Smooth muscle cell (in vitro differentiated cells): ENCODE results near the gene ATP5F1D. TPM values are rescaled to one million over a fixed set of nuclear protein-coding genes. Genes with fewer than 3 reads are reported as not detected.

ENCODE experiments used
- DNase-seq: peaks from one replicate; lab custom pipeline; 2025; ENCODE audit not compliant: unreplicated experiment; lab: John Stamatoyannopoulos, UW
- H2AFZ ChIP-seq: fragments of 200-600 bp; sonication (generic); 2 replicates; pipeline ENCODE4 v1.6.0; 2016; ENCODE audit warnings: antibody characterized with exemption, low read depth, mild to moderate bottlenecking
- H3F3A ChIP-seq: fragments of 200-600 bp; sonication (generic); 2 replicates; pipeline ENCODE4 v1.6.0; 2017; ENCODE audit warnings: antibody characterized with exemption, low read depth
- H3K27ac ChIP-seq: fragments of 200-600 bp; sonication (generic); 2 replicates; pipeline ENCODE4 v1.5.1; 2016; ENCODE audit warnings: low read depth, mild to moderate bottlenecking
- H3K27me3 ChIP-seq: fragments of 200-600 bp; sonication (generic); 2 replicates; pipeline ENCODE4 v1.6.1; 2016; ENCODE audit warnings: low read depth, mild to moderate bottlenecking
- H3K36me3 ChIP-seq: fragments of 200-600 bp; sonication (generic); 2 replicates; pipeline ENCODE4 v1.5.1; 2016; ENCODE audit warnings: low read depth
- H3K4me1 ChIP-seq: fragments of 200-600 bp; sonication (generic); 2 replicates; pipeline ENCODE4 v1.5.1; 2016; ENCODE audit warnings: low read depth
- H3K4me2 ChIP-seq: fragments of 200-600 bp; sonication (generic); 2 replicates; pipeline ENCODE4 v1.6.0; 2016; ENCODE audit warnings: mild to moderate bottlenecking
- H3K4me3 ChIP-seq: fragments of 200-600 bp; sonication (generic); 2 replicates; pipeline ENCODE4 v1.5.1; 2016; ENCODE audit warnings: mild to moderate bottlenecking
- H3K79me2 ChIP-seq: fragments of 200-600 bp; sonication (generic); 2 replicates; pipeline ENCODE4 v1.6.0; 2016; ENCODE audit warnings: low read depth, mild to moderate bottlenecking
- H3K9ac ChIP-seq: fragments of 200-600 bp; sonication (generic); 2 replicates; pipeline ENCODE4 v1.6.0; 2016; ENCODE audit warnings: low read depth
- H3K9me3 ChIP-seq: fragments of 200-600 bp; sonication (generic); replicated peaks from 2 replicates; pipeline ENCODE4 v1.5.1; 2016; ENCODE audit warnings: low read depth
- H4K20me1 ChIP-seq: fragments of 200-600 bp; sonication (generic); 2 replicates; pipeline ENCODE4 v1.6.0; 2016; ENCODE audit warnings: low read depth
- CTCF ChIP-seq: fragments of 200-600 bp; sonication (generic); IDR thresholded peaks from 2 replicates; pipeline ENCODE4 v1.5.1; 2017; ENCODE audit warnings: borderline replicate concordance, mild to moderate bottlenecking, antibody characterized with exemption; ENCODE audit not compliant: insufficient read depth, poor library complexity, severe bottlenecking
- WGBS: methylation state at CpG from one replicate; pipeline ENCODE4 v1.1.7; 2016; ENCODE audit warnings: low lambda C conversion rate; 5-methylcytosine and 5-hydroxymethylcytosine counted together
- polyA plus RNA-seq: library from polyadenylated mRNA; unstranded; fragments of >200 nt; fragmentation: Nextera tagmentation; extraction: Ambion mirVana; gene quantifications from 2 replicates; pipeline ENCODE4 v1.2.1, GENCODE V29; 2016
- total RNA-seq: library from RNA; depleted of rRNA; stranded (reverse); fragments of >200 nt; gene quantifications from 2 replicates; pipeline ENCODE4 v1.2.3, GENCODE V29; 2014

The ATP5F1D gene
- total and polyA plus RNA-seq, 2 experiments from 2014 or later: 68.8 to 272 TPM

DNA sequence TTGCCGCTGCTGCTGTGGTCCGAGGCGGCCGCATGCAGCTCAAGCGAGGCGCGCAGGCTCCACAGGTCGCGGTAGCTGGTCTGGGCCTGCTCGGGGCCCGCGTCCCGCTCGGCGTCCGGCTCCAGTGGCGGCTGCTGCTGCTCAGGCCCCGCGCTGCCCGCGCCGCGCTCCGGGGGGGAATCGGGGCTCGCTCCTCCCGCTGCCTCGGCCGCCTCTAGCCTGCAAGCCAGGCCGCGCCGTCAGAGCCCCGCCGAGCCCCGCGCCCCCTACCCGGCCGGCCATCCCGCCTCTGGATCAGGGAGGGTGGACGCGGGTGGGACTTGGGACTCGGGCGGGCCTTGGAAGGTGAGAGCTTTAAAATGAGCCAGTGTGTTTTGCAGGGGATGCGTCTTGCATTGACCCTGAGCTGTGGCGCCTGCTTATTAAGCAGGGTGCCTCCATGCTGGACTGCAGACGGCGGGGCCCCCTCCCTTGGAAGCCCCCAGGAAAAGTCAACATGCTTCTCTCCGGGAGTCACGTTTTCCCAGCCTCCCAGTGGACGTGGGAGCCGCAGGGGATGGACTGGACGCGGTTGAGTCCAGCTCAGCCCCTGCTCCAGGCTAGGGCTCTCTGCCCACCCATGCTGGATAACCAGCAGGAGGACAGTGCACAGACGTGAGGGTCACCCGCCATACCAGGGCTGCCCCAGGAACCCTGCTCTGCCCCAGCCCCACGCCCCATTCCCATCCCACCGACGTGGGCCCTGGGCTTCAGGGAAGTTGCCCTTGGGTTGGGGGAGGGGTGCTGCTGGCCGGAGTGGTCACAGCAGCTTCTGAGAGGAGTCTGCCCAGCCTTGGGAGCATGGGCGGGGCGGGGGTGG lies 11.4 kb upstream of the ATP5F1D start:
- peaks cover 50% of the 10 kb centered on the region for H4K20me1 ChIP-seq
- H3K27me3 ChIP-seq: no peaks in the 10 kb centered on the region
- H3F3A ChIP-seq: peaks cover 8% of the 10 kb centered on the region
- H2AFZ ChIP-seq: no peak overlapping the region
- no peaks in the 10 kb centered on the region for H3K79me2 ChIP-seq
- H3K4me2 ChIP-seq: no peak overlapping the region
- no peak for DNase-seq
- no peak overlapping the region for H3K27ac ChIP-seq
- H3K9me3 ChIP-seq: no peaks in the 10 kb centered on the region
- H3K9ac ChIP-seq: no peak overlapping the region
- no peaks in the 10 kb centered on the region for H3K4me1 ChIP-seq
- TF ChIP-seq CTCF: no peak
- no peaks in the 10 kb centered on the region for H3K36me3 ChIP-seq
- H3K4me3 ChIP-seq: no peak overlapping the region
- WGBS: 94% methylated on average over 43 of the region's 61 CpGs

GRCh38 chr19:1230783-1231489 lies 10.6 kb upstream of the ATP5F1D start:
- H3K4me3 ChIP-seq: no peak overlapping the region
- no peak overlapping the region for H3K9ac ChIP-seq
- H4K20me1 ChIP-seq: peaks cover 51% of the 10 kb centered on the region
- H3K4me2 ChIP-seq: no peak overlapping the region
- H3K27me3 ChIP-seq: no peaks in the 10 kb centered on the region
- no peak overlapping the region for H3K27ac ChIP-seq
- DNase-seq: no peak
- no peak overlapping the region for H2AFZ ChIP-seq
- no peaks in the 10 kb centered on the region for H3K36me3 ChIP-seq
- TF ChIP-seq CTCF: no peak
- H3K79me2 ChIP-seq: peaks cover 4% of the 10 kb centered on the region
- H3F3A ChIP-seq: peaks cover 8% of the 10 kb centered on the region
- 97% methylated on average over 16 of the region's 38 CpGs for WGBS
- H3K9me3 ChIP-seq: no peaks in the 10 kb centered on the region
- H3K4me1 ChIP-seq: no peaks in the 10 kb centered on the region

GRCh38 chr19:1231729-1232637 lies 9.6 kb upstream of the ATP5F1D start:
- no peak overlapping the region for H3K27ac ChIP-seq
- H3K36me3 ChIP-seq: no peaks in the 10 kb centered on the region
- no peak overlapping the region for H3K9ac ChIP-seq

More at GRCh38 chr19:1231729-1232637, 9.6 kb upstream of the ATP5F1D start:
- Histone ChIP-seq H3K9me3 (no peaks in the 10 kb centered on the region), H3K4me2 (no peak overlapping the region), H3K4me1 (peaks cover 4% of the 10 kb centered on the region), H3K27me3 (no peaks in the 10 kb centered on the region), H4K20me1 (peaks cover 53% of the 10 kb centered on the region), H3K79me2 (peaks cover 4% of the 10 kb centered on the region), H3F3A (peaks cover 8% of the 10 kb centered on the region), H3K4me3 (no peak overlapping the region), H2AFZ (no peak overlapping the region)
- TF ChIP-seq CTCF: no peak
- 75% methylated on average over 14 of the region's 15 CpGs for WGBS
- DNase-seq: no peak
